ENCODE data around the gene TNFRSF1A. TPM values are rescaled to one million over a fixed set of nuclear protein-coding genes. Genes with fewer than 3 reads are reported as not detected.

TNFRSF1A gene
- total and polyA plus RNA-seq, 9 of the 15 experiments (the other 6 are each of a cell fraction or from before 2014, with no cell fraction given): 0.76 to 43.5 (median 30.0) TPM

DNA sequence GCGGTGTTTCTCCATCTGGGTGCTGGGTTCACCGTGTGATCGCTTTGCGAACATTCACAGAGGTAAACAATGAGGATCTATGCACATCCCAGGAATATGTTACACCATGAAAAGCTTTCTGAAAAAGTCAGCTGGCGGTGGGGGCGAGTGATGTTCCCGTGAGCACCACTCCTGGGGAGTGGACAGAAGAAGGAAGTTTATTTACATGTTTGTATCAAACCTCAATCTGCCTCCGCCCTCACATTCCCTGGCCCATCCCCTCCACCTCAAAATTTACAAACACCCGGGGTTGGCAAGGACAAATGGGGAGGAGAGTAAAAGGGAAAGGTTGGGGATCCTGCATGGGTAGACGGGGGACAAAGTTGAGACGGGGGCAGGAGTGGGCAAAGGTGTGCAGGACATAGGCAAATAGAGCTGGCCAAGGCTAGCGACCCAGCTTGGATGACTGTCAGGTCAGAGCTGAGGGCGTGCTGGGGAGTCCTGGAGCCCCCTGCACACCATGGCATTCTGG is 6.9 kb downstream of the TNFRSF1A start (continued):
- TF ChIP-seq, protein P1, sequence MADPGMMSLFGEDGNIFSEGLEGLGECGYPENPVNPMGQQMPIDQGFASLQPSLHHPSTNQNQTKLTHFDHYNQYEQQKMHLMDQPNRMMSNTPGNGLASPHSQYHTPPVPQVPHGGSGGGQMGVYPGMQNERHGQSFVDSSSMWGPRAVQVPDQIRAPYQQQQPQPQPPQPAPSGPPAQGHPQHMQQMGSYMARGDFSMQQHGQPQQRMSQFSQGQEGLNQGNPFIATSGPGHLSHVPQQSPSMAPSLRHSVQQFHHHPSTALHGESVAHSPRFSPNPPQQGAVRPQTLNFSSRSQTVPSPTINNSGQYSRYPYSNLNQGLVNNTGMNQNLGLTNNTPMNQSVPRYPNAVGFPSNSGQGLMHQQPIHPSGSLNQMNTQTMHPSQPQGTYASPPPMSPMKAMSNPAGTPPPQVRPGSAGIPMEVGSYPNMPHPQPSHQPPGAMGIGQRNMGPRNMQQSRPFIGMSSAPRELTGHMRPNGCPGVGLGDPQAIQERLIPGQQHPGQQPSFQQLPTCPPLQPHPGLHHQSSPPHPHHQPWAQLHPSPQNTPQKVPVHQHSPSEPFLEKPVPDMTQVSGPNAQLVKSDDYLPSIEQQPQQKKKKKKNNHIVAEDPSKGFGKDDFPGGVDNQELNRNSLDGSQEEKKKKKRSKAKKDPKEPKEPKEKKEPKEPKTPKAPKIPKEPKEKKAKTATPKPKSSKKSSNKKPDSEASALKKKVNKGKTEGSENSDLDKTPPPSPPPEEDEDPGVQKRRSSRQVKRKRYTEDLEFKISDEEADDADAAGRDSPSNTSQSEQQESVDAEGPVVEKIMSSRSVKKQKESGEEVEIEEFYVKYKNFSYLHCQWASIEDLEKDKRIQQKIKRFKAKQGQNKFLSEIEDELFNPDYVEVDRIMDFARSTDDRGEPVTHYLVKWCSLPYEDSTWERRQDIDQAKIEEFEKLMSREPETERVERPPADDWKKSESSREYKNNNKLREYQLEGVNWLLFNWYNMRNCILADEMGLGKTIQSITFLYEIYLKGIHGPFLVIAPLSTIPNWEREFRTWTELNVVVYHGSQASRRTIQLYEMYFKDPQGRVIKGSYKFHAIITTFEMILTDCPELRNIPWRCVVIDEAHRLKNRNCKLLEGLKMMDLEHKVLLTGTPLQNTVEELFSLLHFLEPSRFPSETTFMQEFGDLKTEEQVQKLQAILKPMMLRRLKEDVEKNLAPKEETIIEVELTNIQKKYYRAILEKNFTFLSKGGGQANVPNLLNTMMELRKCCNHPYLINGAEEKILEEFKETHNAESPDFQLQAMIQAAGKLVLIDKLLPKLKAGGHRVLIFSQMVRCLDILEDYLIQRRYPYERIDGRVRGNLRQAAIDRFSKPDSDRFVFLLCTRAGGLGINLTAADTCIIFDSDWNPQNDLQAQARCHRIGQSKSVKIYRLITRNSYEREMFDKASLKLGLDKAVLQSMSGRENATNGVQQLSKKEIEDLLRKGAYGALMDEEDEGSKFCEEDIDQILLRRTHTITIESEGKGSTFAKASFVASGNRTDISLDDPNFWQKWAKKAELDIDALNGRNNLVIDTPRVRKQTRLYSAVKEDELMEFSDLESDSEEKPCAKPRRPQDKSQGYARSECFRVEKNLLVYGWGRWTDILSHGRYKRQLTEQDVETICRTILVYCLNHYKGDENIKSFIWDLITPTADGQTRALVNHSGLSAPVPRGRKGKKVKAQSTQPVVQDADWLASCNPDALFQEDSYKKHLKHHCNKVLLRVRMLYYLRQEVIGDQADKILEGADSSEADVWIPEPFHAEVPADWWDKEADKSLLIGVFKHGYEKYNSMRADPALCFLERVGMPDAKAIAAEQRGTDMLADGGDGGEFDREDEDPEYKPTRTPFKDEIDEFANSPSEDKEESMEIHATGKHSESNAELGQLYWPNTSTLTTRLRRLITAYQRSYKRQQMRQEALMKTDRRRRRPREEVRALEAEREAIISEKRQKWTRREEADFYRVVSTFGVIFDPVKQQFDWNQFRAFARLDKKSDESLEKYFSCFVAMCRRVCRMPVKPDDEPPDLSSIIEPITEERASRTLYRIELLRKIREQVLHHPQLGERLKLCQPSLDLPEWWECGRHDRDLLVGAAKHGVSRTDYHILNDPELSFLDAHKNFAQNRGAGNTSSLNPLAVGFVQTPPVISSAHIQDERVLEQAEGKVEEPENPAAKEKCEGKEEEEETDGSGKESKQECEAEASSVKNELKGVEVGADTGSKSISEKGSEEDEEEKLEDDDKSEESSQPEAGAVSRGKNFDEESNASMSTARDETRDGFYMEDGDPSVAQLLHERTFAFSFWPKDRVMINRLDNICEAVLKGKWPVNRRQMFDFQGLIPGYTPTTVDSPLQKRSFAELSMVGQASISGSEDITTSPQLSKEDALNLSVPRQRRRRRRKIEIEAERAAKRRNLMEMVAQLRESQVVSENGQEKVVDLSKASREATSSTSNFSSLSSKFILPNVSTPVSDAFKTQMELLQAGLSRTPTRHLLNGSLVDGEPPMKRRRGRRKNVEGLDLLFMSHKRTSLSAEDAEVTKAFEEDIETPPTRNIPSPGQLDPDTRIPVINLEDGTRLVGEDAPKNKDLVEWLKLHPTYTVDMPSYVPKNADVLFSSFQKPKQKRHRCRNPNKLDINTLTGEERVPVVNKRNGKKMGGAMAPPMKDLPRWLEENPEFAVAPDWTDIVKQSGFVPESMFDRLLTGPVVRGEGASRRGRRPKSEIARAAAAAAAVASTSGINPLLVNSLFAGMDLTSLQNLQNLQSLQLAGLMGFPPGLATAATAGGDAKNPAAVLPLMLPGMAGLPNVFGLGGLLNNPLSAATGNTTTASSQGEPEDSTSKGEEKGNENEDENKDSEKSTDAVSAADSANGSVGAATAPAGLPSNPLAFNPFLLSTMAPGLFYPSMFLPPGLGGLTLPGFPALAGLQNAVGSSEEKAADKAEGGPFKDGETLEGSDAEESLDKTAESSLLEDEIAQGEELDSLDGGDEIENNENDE (IDR thresholded peaks at IDR 0.05; ENCODE audit: low read depth, low read length): no peak
- TF ChIP-seq CHCHD3 (CRISPR knock-in tag; IDR thresholded peaks at IDR 0.05) (no peak), ETV5 (CRISPR knock-in tag; IDR thresholded peaks at IDR 0.05; ENCODE audit: low read depth) (no peak), ZNF324 (CRISPR knock-in tag; IDR thresholded peaks at IDR 0.05) (no peak)

Measured in K562 (cell line).